B cell (primary cell): ENCODE data around the gene PTPRN2.

ENCODE experiments used
- CTCF ChIP-seq: fragments of 200-600 bp; IDR thresholded peaks from one replicate; pipeline ENCODE4 v1.8.0; 2022; ENCODE audit warnings: antibody characterized with exemption, mild to moderate bottlenecking
- EZH2 ChIP-seq: IDR thresholded peaks from 2 replicates; pipeline ENCODE4 v1.6.1; 2012; ENCODE audit warnings: borderline replicate concordance, low read depth, mild to moderate bottlenecking, moderate library complexity, low read length; ENCODE audit not compliant: insufficient read depth, poor library complexity, severe bottlenecking

- TF ChIP-seq CTCF = no peak
- no peak for TF ChIP-seq EZH2
These were observed 98.0 kb downstream of the PTPRN2 start for GRCh38 chr7:158489462-158490155.
